ENCODE data around the gene GRIK4.

- TF ChIP-seq CTCF (IDR thresholded peaks at IDR 0.05; ENCODE audit: low read length) (no peak), EZH2 (IDR thresholded peaks at IDR 0.05; ENCODE audit: borderline replicate concordance, low read length) (no peak)
Observed at GRCh38 chr11:120547316-120547715, 35.8 kb downstream of the GRIK4 start.

All from OCI-LY1 (cell line).